K562 (cell line): ENCODE results near the gene HAGHL. TPM values are rescaled to one million over a fixed set of nuclear protein-coding genes. Genes with fewer than 3 reads are reported as not detected.

Experiments used
- BRD9 ChIP-seq: fragments of 450-650 bp; IDR thresholded peaks from 2 replicates; pipeline ENCODE4 v1.6.1; 2018; ENCODE audit warnings: low read depth; ENCODE audit not compliant: partially characterized antibody
- CBX8 ChIP-seq: fragments of 200-600 bp; sonication (generic); IDR thresholded peaks from 2 replicates; pipeline ENCODE4 v1.6.1; 2012; ENCODE audit warnings: borderline replicate concordance, mixed run types, low read depth, mild to moderate bottlenecking, moderate library complexity, mixed read lengths, low read length, control low read depth, inconsistent platforms; ENCODE audit not compliant: poor library complexity, severe bottlenecking; ENCODE audit errors: extremely low read depth
- CREM ChIP-seq: IDR thresholded peaks from 2 replicates; pipeline ENCODE4 v1.6.1; 2014; ENCODE audit warnings: antibody characterized with exemption, low read depth
- ELF2 ChIP-seq: fragments of 250-450 bp; sonication (Bioruptor Pico); IDR thresholded peaks from 2 replicates; pipeline ENCODE4 v1.5.0; 2021; ENCODE audit warnings: mild to moderate bottlenecking
- HMGN3 ChIP-seq: IDR thresholded peaks from 2 replicates; pipeline ENCODE4 v1.6.1; 2011; ENCODE audit warnings: borderline replicate concordance, low read depth, mild to moderate bottlenecking, mixed read lengths, low read length; ENCODE audit not compliant: insufficient read length; ENCODE audit errors: extremely low read depth
- HNRNPK ChIP-seq: fragments of 200-400 bp; formaldehyde crosslinking; IDR thresholded peaks from one replicate; pipeline ENCODE4 v1.6.1; 2018; ENCODE audit warnings: mild to moderate bottlenecking, low read depth, low read length; ENCODE audit not compliant: poor library complexity, severe bottlenecking
- KDM2B ChIP-seq: fragments of 250-450 bp; sonication (Bioruptor Pico); IDR thresholded peaks from 2 replicates; pipeline ENCODE4 v1.8.0; 2021; ENCODE audit warnings: mild to moderate bottlenecking, moderate library complexity
- MAFF ChIP-seq: IDR thresholded peaks from 2 replicates; pipeline ENCODE4 v1.6.1; 2012; ENCODE audit warnings: low read length, improper control_type of control experiment
- MEIS2 ChIP-seq: fragments of 450-650 bp; IDR thresholded peaks from 2 replicates; pipeline ENCODE4 v1.6.1; 2014; ENCODE audit warnings: mild to moderate bottlenecking; ENCODE audit not compliant: partially characterized antibody
- NR4A1 ChIP-seq, 2 experiments: fragments of 250-450 bp in 1 of 2; fragments of 450-650 bp in 1 of 2; sonication (Bioruptor Pico) in 1 of 2; IDR thresholded peaks; 2 replicates each; pipeline versions ENCODE4 v1.4.0 to v1.6.1; 2016 to 2020; ENCODE audit warnings: mild to moderate bottlenecking in 2 of 2, missing compliant biosample characterization in 1 of 2, missing genetic modification characterization in 1 of 2, moderate library complexity in 1 of 2
- PHF20 ChIP-seq: fragments of 450-650 bp; IDR thresholded peaks from 2 replicates; pipeline ENCODE4 v1.6.1; 2018; ENCODE audit not compliant: partially characterized antibody
- POU5F1 ChIP-seq: fragments of 150-350 bp; IDR thresholded peaks from 2 replicates; pipeline ENCODE4 v1.6.1; 2014; ENCODE audit warnings: borderline replicate concordance, low read length, low read depth, mild to moderate bottlenecking; ENCODE audit not compliant: partially characterized antibody
- RAD21 ChIP-seq, 2 experiments: fragments of 250-450 bp in 1 of 2; fragments of 450-650 bp in 1 of 2; sonication (Bioruptor Pico) in 1 of 2; formaldehyde crosslinking in 1 of 2; IDR thresholded peaks in 1 of 2; conservative IDR thresholded peaks in 1 of 2; 2 replicates each; pipeline versions ENCODE4 v1.4.0 to v1.8.0; 2020 to 2022; ENCODE audit warnings: mild to moderate bottlenecking in 2 of 2, moderate library complexity in 1 of 2
- RBBP5 ChIP-seq: fragments of 200-600 bp; sonication (generic); IDR thresholded peaks from 2 replicates; pipeline ENCODE4 v1.6.1; 2012; ENCODE audit warnings: borderline replicate concordance, mild to moderate bottlenecking, low read length, control low read depth, inconsistent platforms; ENCODE audit not compliant: insufficient read depth, poor library complexity, severe bottlenecking
- SOX6 ChIP-seq: fragments of 450-650 bp; IDR thresholded peaks from 2 replicates; pipeline ENCODE4 v1.6.1; 2014; ENCODE audit warnings: mild to moderate bottlenecking
- TBP ChIP-seq: optimal IDR thresholded peaks from 2 replicates; pipeline ENCODE3; 2011; ENCODE audit warnings: low read depth, low read length, improper control_type of control experiment
- ZNF212 ChIP-seq: fragments of 450-650 bp; formaldehyde crosslinking; IDR thresholded peaks from 2 replicates; pipeline ENCODE4 v1.4.0; 2020; ENCODE audit warnings: mild to moderate bottlenecking
- polyA plus RNA-seq, 8 experiments: library from polyadenylated mRNA; depleted of rRNA in 4 of 8; stranded (reverse) in 5 of 8; unstranded in 3 of 8; fragments of >200 nt; fragmentation: Nextera tagmentation in 2 of 8; fragmentation: Illumina TruSeq in 1 of 8; extraction: Ambion mirVana in 2 of 8; extraction: Trizol in 1 of 8; gene quantifications; 2 replicates each; pipeline versions ENCODE4 v1.2.1 to v1.2.3, GENCODE V29; 2011 to 2014; ENCODE audit warnings: inconsistent platforms in 1 of 8, missing spikeins in 1 of 8
- total RNA-seq, 7 experiments: library from RNA; depleted of rRNA in 6 of 7; stranded (reverse); fragments of >200 nt in 6 of 7; fragmentation: Illumina TruSeq in 2 of 7; extraction: Trizol in 2 of 7; gene quantifications; 2 replicates each; pipeline versions ENCODE4 v1.2.1 to v1.2.3, GENCODE V29; 2011 to 2021; ENCODE audit warnings: low replicate concordance in 1 of 7
- TF ChIP-seq, protein P1 (sequence below): sonication (generic); formaldehyde crosslinking; IDR thresholded peaks from 2 replicates; pipeline ENCODE4 v1.8.1; 2022; ENCODE audit warnings: missing genetic modification reagents
- TF ChIP-seq, protein P2 (sequence below): fragments of 250-450 bp; sonication (Bioruptor Pico); IDR thresholded peaks from 2 replicates; pipeline ENCODE4 v1.6.1; 2021; ENCODE audit warnings: mild to moderate bottlenecking
- TF ChIP-seq, protein P3 (sequence below): fragments of 450-650 bp; formaldehyde crosslinking; IDR thresholded peaks from 2 replicates; pipeline ENCODE4 v1.4.0; 2020; ENCODE audit warnings: mild to moderate bottlenecking, moderate library complexity

HAGHL gene
- total and polyA plus RNA-seq, 9 of the 15 experiments (the other 6 are each of a cell fraction or from before 2014, with no cell fraction given), result 0.31 to 83.4 (median 20.7) TPM

DNA sequence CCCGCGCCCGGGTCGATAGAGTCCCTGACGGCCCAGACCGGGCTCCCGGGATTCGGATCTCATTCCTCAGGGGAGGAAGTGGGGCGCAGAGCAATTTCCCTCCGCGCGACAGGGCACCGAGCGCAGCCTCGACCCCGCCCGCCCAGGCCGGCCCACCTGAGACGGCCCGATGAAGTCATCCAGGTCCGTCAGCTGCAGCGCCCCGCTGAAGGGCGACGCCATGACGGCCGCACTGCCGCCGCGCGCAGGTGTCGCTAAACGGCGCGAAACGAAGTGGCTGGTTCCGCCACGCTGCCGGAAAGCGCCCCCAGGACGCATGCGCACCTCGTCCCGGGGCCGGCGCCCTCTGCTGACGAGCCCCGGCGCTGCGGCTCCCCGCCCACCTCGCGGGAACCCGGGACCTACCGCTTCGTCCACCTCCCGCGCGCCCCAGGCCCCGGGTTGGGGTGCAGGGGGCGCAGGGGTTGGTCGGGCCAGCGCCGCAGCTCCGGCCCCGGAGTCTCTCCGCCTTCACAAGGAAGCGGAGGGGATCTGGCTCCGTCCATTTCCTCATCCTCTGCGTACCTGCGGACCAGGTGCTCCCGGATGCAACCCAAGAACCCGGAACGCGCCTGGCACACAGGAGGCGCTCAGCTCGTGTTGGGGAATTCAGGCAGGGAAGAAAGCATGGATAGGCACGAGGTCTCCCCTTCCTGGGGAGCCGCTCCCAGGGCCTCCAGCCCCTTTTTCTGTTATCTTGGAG is 14.0 kb downstream of the HAGHL start, which contains the start of gene CIAO3 (continued):
- TF ChIP-seq ZNF212 (no peak), RAD21 (CRISPR knock-in tag; conservative IDR thresholded peaks at IDR 0.05 in 1 of 2, IDR thresholded peaks at IDR 0.05 in 1 of 2) (peak in 1 of 2 experiments; percentile 28; a peak in 2 of 4 replicates), RBBP5 (no peak), CREM (peak; percentile 99), TBP (peak; percentile 72), HMGN3 (peak; percentile 91), CBX8 (no peak), POU5F1 (peak; percentile 97), BRD9 (no peak), PHF20 (peak; percentile 85), NR4A1 (CRISPR knock-in tag; IDR thresholded peaks at IDR 0.05) (peak; percentile 12; the same call in 1 of the 2 replicates), NR4A1 (tag; IDR thresholded peaks at IDR 0.05) (no peak), MEIS2 (peak; percentile 81), HNRNPK (peak; percentile 64), KDM2B (CRISPR knock-in tag) (0 out of 2 replicates have a peak, but pooled peaks have one; percentile 10), MAFF (no peak), SOX6 (no peak), ELF2 (peak; percentile 100)
- TF ChIP-seq, protein P1, sequence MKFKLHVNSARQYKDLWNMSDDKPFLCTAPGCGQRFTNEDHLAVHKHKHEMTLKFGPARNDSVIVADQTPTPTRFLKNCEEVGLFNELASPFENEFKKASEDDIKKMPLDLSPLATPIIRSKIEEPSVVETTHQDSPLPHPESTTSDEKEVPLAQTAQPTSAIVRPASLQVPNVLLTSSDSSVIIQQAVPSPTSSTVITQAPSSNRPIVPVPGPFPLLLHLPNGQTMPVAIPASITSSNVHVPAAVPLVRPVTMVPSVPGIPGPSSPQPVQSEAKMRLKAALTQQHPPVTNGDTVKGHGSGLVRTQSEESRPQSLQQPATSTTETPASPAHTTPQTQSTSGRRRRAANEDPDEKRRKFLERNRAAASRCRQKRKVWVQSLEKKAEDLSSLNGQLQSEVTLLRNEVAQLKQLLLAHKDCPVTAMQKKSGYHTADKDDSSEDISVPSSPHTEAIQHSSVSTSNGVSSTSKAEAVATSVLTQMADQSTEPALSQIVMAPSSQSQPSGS (CRISPR knock-in tag), result peak; percentile 90
- TF ChIP-seq, protein P2, sequence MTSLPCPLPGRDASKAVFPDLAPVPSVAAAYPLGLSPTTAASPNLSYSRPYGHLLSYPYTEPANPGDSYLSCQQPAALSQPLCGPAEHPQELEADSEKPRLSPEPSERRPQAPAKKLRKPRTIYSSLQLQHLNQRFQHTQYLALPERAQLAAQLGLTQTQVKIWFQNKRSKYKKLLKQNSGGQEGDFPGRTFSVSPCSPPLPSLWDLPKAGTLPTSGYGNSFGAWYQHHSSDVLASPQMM (CRISPR knock-in tag), result no peak
- TF ChIP-seq, protein P3, sequence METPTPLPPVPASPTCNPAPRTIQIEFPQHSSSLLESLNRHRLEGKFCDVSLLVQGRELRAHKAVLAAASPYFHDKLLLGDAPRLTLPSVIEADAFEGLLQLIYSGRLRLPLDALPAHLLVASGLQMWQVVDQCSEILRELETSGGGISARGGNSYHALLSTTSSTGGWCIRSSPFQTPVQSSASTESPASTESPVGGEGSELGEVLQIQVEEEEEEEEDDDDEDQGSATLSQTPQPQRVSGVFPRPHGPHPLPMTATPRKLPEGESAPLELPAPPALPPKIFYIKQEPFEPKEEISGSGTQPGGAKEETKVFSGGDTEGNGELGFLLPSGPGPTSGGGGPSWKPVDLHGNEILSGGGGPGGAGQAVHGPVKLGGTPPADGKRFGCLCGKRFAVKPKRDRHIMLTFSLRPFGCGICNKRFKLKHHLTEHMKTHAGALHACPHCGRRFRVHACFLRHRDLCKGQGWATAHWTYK, result no peak; the same call in 1 of the 2 replicates
